Astrocyte of the cerebellum (primary cell): ENCODE data around the gene SMURF1.

Experiments
- DNase-seq: peaks from one replicate; pipeline ENCODE4 v3.0.0-alpha.2; 2011; ENCODE audit warnings: low read depth
- H3K4me3 ChIP-seq: 2 replicates; pipeline ENCODE4 v1.5.1; 2011; ENCODE audit warnings: mild to moderate bottlenecking, low read depth, low read length, moderate library complexity
- in situ Hi-C: cut with HindIII; loops from 2 replicates; pipeline ENCODE4 v1.10.0; 2017; ENCODE audit warnings: low sequenced_read_pairs
- TF ChIP-seq, protein P1 (sequence below): IDR thresholded peaks from 2 replicates; pipeline ENCODE4 v1.5.1; 2012; ENCODE audit warnings: low read length, low read depth, moderate library complexity, mild to moderate bottlenecking; ENCODE audit errors: missing control alignments

SMURF1 gene

DNA sequence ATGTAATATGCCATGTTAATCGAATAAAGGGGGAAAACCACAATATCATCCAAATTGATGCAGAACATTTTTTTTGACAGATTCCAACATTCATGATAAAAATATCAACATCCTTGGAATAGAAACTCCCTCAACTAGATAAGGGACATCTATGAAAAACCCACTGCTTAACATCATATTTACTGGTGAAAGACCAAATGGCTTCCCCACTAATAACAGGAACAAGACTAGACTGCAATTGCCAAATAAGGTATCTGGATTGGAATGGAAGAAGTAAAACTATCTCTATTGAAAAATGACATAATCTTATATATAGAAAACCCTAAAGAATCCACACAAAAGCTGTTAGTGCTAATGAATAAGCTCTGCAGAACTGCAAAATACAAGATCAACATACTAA lies 27.8 kb downstream of the SMURF1 start:
- in situ Hi-C loops: no loop called here
- H3K4me3 ChIP-seq: no peak overlapping the region
- TF ChIP-seq, protein P1, sequence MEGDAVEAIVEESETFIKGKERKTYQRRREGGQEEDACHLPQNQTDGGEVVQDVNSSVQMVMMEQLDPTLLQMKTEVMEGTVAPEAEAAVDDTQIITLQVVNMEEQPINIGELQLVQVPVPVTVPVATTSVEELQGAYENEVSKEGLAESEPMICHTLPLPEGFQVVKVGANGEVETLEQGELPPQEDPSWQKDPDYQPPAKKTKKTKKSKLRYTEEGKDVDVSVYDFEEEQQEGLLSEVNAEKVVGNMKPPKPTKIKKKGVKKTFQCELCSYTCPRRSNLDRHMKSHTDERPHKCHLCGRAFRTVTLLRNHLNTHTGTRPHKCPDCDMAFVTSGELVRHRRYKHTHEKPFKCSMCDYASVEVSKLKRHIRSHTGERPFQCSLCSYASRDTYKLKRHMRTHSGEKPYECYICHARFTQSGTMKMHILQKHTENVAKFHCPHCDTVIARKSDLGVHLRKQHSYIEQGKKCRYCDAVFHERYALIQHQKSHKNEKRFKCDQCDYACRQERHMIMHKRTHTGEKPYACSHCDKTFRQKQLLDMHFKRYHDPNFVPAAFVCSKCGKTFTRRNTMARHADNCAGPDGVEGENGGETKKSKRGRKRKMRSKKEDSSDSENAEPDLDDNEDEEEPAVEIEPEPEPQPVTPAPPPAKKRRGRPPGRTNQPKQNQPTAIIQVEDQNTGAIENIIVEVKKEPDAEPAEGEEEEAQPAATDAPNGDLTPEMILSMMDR: no peak
- DNase-seq: no peak

DNA sequence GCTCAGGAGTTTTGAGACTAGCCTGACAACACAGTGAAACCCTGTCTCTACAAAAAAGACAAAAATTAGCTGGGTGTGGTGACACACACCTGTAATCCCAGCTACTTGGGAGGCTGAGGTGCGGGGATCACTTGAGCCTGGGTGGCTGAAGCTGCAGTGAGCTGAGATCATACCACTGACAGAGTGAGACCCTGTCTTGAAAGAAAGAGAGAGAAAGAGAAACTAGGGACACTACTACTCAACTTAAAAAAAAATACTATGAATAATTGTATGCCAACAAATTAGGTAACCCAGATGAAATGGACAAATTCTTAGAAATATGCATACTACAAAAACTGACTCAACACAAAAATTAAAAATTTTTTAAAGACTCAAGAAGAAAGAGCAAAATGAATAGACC lies 28.5 kb downstream of the SMURF1 start:
- in situ Hi-C loops: no loop called here
- no peak overlapping the region for H3K4me3 ChIP-seq
- DNase-seq: no peak
- TF ChIP-seq, protein P1: no peak

DNA sequence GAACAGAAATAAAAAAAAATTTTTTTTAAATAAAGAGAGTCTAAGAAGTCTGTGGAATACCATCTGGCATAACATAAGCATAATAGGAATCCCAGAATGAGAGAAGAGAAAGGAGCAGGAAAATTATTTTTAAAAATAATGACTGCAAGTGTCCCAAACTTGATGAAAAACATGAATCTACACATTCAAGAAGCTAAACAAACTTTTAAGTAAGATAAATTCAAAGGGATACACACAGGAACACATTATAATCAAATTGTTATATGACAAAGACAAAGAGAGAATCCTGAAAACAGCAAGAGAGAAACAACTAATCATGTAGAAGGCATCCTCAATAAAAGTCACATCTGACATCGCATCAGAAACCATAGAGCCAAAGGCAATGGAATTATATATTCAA lies 30.9 kb downstream of the SMURF1 start:
- TF ChIP-seq, protein P1: no peak
- in situ Hi-C loops: no loop called here
- H3K4me3 ChIP-seq: no peak overlapping the region
- no peak for DNase-seq

DNA sequence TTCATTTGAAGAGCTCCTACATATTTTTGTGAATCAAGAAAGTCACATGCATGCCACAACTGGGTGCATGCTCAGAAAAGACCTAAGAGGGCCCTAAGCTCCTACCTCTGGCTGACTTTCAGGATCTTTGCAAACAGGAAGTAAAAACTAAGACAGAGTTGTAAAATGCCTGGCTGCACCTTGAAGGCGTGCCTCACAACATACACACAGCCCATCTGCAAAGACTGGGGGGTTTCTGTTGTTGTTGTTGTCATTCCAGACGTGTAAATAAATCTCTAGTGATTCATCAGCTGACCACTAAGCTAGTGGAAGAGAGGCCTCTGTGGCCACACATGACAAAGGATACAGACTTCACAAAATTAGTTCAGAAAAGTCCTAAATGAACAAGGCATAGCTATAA lies 31.8 kb downstream of the SMURF1 start:
- TF ChIP-seq, protein P1: no peak
- in situ Hi-C loops: no loop called here
- no peak overlapping the region for H3K4me3 ChIP-seq
- DNase-seq: no peak

DNA sequence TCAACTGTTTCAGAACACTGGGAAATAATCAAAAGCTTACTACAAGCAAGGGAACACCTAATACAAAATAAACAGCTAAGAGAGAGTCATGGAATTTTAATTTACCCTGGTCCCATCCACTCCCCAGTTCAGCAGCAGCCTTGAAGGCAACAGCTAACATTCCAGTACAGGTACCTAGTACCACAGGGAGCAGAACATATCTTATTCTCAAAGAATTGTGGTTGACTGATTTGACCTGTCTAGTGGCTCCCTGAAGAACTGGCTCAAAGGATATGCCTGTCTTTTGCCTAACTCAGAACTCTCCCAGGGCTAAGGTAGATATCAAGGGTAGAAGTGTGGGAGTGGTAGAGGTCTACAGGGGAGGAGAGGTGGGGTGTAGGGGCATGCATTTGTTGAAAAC lies 32.3 kb downstream of the SMURF1 start:
- TF ChIP-seq, protein P1: no peak
- DNase-seq: no peak
- no peak overlapping the region for H3K4me3 ChIP-seq
- in situ Hi-C loops: no loop called here

DNA sequence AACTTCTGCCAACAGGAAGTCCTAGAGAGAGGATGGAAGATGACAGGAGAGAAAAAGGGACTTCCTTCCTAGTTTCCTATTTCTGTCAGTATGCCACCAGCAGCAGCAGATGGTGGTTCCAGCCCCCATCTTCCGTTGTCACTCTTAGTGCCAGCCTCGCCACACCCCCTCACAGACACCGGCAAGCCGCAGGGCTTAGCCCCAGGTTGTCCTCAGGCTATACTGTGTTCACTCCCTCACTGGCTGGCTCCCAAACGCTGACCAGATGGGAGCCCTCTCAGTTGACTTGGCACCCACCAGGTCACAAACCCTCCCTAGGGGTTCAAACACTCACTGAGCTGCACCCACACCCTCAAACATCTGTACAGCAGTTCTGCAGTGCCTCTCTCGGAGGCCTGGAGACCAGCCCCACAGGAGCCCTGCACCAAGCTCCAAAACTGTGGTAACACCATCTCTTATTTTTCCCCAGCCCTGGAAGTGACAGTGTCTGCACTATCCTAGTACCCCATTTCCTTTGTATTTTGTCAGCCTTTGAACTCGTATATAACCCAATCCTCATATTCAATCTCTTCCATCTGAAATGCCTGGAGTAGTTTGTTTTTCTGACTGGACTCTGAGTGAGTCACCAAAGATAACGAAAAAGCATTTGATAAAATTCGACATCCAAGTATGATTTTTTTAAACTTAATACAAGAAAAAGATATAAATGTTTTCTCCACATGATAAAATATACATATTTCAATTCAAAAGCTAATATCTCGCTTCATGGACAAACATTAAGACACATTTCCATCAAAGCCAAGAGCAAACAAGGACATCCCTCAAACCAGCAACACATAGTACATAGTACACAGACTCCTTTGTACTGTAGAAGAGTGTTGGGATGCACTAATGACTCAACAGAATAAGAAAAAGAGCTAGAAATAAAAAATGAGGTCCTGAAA lies 34.5 kb downstream of the SMURF1 start:
- in situ Hi-C loops: no loop called here
- no peak overlapping the region for H3K4me3 ChIP-seq
- TF ChIP-seq, protein P1: no peak
- DNase-seq: no peak
